ENCODE results near the gene ANKRD45.

DNA sequence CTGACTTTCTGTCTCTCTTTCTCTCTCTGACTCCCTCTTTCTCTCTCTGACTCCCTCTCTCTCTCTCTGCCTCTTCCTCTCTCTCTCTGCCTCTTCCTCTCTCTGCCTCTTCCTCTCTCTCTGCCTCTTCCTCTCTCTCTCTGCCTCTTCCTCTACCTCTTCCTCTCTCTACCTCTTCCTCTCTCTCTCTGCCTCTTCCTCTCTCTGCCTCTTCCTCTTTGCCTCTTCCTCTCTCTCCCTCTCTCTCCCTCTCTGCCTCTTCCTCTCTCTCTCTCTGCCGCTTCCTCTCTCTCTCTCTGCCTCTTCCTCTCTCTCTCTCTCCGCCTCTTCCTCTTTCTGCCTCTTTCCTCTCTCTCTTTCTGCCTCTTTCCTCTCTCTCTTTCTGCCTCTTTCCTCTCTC, 18.6 kb upstream of the ANKRD45 start:
- TF ChIP-seq GABPA (IDR thresholded peaks at IDR 0.05; ENCODE audit: low read depth): no peak
- TF ChIP-seq, protein P1, sequence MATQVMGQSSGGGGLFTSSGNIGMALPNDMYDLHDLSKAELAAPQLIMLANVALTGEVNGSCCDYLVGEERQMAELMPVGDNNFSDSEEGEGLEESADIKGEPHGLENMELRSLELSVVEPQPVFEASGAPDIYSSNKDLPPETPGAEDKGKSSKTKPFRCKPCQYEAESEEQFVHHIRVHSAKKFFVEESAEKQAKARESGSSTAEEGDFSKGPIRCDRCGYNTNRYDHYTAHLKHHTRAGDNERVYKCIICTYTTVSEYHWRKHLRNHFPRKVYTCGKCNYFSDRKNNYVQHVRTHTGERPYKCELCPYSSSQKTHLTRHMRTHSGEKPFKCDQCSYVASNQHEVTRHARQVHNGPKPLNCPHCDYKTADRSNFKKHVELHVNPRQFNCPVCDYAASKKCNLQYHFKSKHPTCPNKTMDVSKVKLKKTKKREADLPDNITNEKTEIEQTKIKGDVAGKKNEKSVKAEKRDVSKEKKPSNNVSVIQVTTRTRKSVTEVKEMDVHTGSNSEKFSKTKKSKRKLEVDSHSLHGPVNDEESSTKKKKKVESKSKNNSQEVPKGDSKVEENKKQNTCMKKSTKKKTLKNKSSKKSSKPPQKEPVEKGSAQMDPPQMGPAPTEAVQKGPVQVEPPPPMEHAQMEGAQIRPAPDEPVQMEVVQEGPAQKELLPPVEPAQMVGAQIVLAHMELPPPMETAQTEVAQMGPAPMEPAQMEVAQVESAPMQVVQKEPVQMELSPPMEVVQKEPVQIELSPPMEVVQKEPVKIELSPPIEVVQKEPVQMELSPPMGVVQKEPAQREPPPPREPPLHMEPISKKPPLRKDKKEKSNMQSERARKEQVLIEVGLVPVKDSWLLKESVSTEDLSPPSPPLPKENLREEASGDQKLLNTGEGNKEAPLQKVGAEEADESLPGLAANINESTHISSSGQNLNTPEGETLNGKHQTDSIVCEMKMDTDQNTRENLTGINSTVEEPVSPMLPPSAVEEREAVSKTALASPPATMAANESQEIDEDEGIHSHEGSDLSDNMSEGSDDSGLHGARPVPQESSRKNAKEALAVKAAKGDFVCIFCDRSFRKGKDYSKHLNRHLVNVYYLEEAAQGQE (IDR thresholded peaks at IDR 0.05; ENCODE audit: insufficient replicate concordance, low read depth): no peak

Data from HL-60 (cell line).